Right atrium auricular region (tissue), 2 donors: ENCODE measurements around the gene VSIG10. TPM values are rescaled to one million over a fixed set of nuclear protein-coding genes. Genes with fewer than 3 reads are reported as not detected.
"Not testable (repeated sequence)": the region's sequence is repeated elsewhere in the genome, so short reads cannot be mapped to it uniquely, and the experiment has no call there.

Source experiments
- DNase-seq: peaks from one replicate; pipeline ENCODE4 v3.0.0-alpha.2; 2019; ENCODE audit warnings: low spot score
- H3K27ac ChIP-seq, 2 donors: fragments of 200-600 bp; sonication (generic); 1 replicate in 1 of 2; 2 replicates in 1 of 2; pipeline ENCODE4 v1.5.1; 2016 to 2019
- H3K27me3 ChIP-seq, 2 donors: fragments of 200-600 bp; sonication (generic); one replicate each; pipeline versions ENCODE4 v1.5.1 to v1.6.0; 2017 to 2019
- H3K36me3 ChIP-seq: fragments of 200-600 bp; sonication (generic); one replicate; pipeline ENCODE4 v1.5.1; 2016
- H3K4me1 ChIP-seq, 2 donors: fragments of 200-600 bp; sonication (generic); one replicate each; pipeline versions ENCODE4 v1.5.1 to v1.6.0; 2017 to 2019
- H3K4me3 ChIP-seq, 2 donors: fragments of 200-600 bp; sonication (generic); 1 replicate in 1 of 2; 2 replicates in 1 of 2; pipeline ENCODE4 v1.5.1; 2017 to 2019; ENCODE audit warnings: mild to moderate bottlenecking in 1 of 2, moderate library complexity in 1 of 2
- H3K9me3 ChIP-seq, 2 donors: fragments of 200-600 bp; sonication (generic); one replicate each; pipeline ENCODE4 v1.5.1; 2019
- CTCF ChIP-seq, 2 donors: fragments of 200-600 bp; sonication (generic); IDR thresholded peaks; one replicate each; pipeline ENCODE4 v1.5.1; 2019; ENCODE audit warnings: antibody characterized with exemption in 2 of 2
- total RNA-seq, 2 donors: library from RNA; depleted of rRNA; stranded (reverse); fragments of >200 nt; gene quantifications; one replicate each; pipeline ENCODE4 v1.1.0, GENCODE V29; 2016

Gene VSIG10
- total RNA-seq, 2 donors from 2014 or later: 11.0 to 12.4 TPM

- Histone ChIP-seq H3K4me1 (no peaks in the 10 kb centered on the region), H3K4me3 (no peak overlapping the region), H3K9me3 (no peaks in the 10 kb centered on the region), H3K27me3 (no peaks in the 10 kb centered on the region), H3K27ac (no peak overlapping the region), H3K36me3 (peaks cover 50% of the 10 kb centered on the region)
- DNase-seq: no peak
- TF ChIP-seq CTCF (IDR thresholded peaks at IDR 0.05): no peak
Measured at GRCh38 chr12:118023301-118023860, 80.4 kb downstream of the VSIG10 start.

GRCh38 chr12:118022728-118023109, 81.1 kb downstream of the VSIG10 start:
- no peaks in the 10 kb centered on the region for H3K27me3 ChIP-seq
- H3K4me3 ChIP-seq: no peak overlapping the region
- no peaks in the 10 kb centered on the region for H3K9me3 ChIP-seq
- no peak for TF ChIP-seq CTCF (IDR thresholded peaks at IDR 0.05)
- H3K4me1 ChIP-seq: peaks cover 0 to under 1% of the 10 kb centered on the region in 2 donors
- no peak overlapping the region for H3K27ac ChIP-seq
- H3K36me3 ChIP-seq: peaks cover 43% of the 10 kb centered on the region
- no peak for DNase-seq

GRCh38 chr12:118022097-118022727, 81.6 kb downstream of the VSIG10 start:
- H3K36me3 ChIP-seq: peaks cover 39% of the 10 kb centered on the region
- H3K9me3 ChIP-seq, H3K4me3 ChIP-seq, H3K4me1 ChIP-seq, DNase-seq, H3K27me3 ChIP-seq, H3K27ac ChIP-seq: not testable (repeated sequence)

GRCh38 chr12:118020036-118020435, 83.8 kb downstream of the VSIG10 start:
- Histone ChIP-seq H3K36me3 (peaks cover 19% of the 10 kb centered on the region), H3K4me3 (no peak overlapping the region), H3K27ac (no peak overlapping the region), H3K27me3 (no peaks in the 10 kb centered on the region), H3K9me3 (no peaks in the 10 kb centered on the region), H3K4me1 (peaks cover 0 to 16% of the 10 kb centered on the region in 2 donors)
- DNase-seq: no peak
- TF ChIP-seq CTCF (IDR thresholded peaks at IDR 0.05): no peak

GRCh38 chr12:118017926-118018325, 85.9 kb downstream of the VSIG10 start:
- Histone ChIP-seq H3K36me3 (peaks cover 13% of the 10 kb centered on the region), H3K4me3 (no peak overlapping the region), H3K27me3 (no peaks in the 10 kb centered on the region), H3K27ac (no peak overlapping the region), H3K9me3 (no peaks in the 10 kb centered on the region), H3K4me1 (peaks cover 0 to 16% of the 10 kb centered on the region in 2 donors)
- DNase-seq: no peak
- no peak for TF ChIP-seq CTCF (IDR thresholded peaks at IDR 0.05)

GRCh38 chr12:118016424-118017264, 87.2 kb downstream of the VSIG10 start, which contains the start of gene RFC5:
Gene RFC5, plus strand, starts transcription at chr12:118016703. Its CDS starts 125 bp downstream, at chr12:118016828.
- no peak for TF ChIP-seq CTCF (IDR thresholded peaks at IDR 0.05)
- peak; percentile 97 for DNase-seq
- H3K36me3 ChIP-seq: peaks cover 13% of the 10 kb centered on the region
- H3K9me3 ChIP-seq: no peaks in the 10 kb centered on the region
- no peaks in the 10 kb centered on the region for H3K27me3 ChIP-seq
- peaks cover 0 to 16% of the 10 kb centered on the region in 2 donors for H3K4me1 ChIP-seq
- peak within 1 kb of the TSS in 1 of 2 donors; percentile 71 for H3K27ac ChIP-seq
- H3K4me3 ChIP-seq: peak within 1 kb of the TSS; percentile 77 to 96
